ENCODE measurements around the gene PNPLA6.
"Not testable (repeated sequence)": the region's sequence is repeated elsewhere in the genome, so short reads cannot be mapped to it uniquely, and the experiment has no call there.

PNPLA6 gene

DNA sequence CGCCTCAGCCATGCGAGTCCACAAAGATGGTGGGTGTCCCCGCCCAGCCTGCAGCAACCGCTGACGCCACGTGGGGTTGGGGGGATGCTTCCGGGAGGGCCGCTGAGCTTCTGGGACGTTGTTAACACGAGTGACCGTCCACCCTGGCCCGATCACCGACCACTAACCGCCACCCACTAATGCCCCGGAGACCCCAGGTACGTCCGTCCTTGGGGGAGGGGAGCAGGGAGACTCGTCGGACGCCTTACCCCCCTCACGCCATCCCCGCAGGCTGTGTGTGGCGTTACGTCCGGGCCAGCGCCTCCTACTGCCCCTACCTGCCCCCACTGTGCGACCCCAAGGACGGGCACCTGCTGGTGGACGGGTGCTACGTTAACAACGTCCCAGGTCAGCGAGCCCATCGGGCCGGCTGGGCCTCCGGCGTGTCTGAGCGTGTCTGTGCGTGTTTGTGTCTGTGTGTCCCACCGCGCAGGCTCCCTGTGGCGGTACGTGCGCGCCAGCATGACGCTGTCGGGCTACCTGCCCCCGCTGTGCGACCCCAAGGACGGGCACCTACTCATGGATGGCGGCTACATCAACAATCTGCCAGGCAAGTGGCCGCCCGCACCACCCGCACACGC, 21.3 kb downstream of the PNPLA6 start:
- DNase-seq (ENCODE audit: low spot score) = no peak

GRCh38 chr19:7558667-7559066, 23.1 kb downstream of the PNPLA6 start:
- no peak for DNase-seq (ENCODE audit: low spot score)

DNA sequence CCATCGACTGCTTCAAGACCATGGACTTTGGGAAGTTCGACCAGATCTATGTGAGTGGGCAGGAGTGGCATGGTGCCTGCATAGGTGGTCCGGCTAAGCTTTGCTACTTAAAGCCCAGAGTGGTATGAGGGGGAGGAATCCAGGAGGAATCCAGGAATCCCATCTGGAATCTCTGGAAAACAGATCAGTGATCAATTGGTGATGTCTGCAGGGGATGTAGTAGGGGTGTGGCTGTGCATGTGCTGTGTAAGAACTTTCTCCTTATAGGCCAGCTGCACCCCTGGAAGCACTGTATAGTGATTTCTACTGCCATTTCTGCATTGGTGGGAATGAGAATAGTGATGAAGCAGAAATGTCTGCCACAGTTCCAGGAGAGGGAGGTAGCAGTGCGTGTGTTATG, 23.6 kb downstream of the PNPLA6 start:
- no peak for DNase-seq (ENCODE audit: low spot score)

GRCh38 chr19:7560255-7560654, 24.7 kb downstream of the PNPLA6 start:
- DNase-seq (ENCODE audit: low spot score) = no peak

- no peak for DNase-seq (ENCODE audit: low spot score)
Measured at GRCh38 chr19:7561325-7561724, 25.8 kb downstream of the PNPLA6 start.

DNA sequence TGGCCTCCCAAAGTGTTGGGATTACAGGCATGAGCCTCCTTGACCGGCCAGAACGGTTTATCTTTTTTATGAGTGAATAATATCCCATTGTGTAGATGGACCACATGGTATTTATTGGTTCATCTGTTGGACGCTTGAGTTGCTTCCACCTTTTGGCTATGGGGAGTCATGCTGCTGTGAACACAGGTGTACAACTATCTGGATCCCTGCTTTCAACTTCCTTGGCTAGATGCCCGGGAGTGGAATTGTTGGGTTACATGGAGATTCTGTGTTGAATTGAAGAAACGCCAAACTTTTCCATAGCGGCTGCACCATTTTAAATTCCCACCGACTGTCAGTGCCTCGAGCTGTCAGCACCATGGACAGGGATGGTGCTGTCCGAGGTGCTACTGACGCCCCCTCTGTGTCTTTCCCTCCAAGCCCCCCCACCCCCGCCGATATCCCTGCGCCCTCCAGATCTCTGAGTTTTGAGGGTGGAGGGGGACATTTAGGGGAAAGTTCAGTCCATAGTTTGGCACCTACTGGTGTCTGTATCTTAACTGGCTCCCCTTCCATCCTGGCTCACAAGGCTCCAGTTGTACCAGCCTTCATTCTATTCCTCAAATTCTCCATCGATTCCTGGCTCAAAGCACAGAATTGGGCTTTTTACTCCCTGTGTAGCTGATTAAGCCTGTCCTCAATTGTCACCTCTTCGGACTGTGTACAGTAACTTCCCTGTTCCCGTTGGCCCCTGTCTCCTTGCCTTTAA, 27.3 kb downstream of the PNPLA6 start:
- no peak for DNase-seq (ENCODE audit: low spot score)

DNA sequence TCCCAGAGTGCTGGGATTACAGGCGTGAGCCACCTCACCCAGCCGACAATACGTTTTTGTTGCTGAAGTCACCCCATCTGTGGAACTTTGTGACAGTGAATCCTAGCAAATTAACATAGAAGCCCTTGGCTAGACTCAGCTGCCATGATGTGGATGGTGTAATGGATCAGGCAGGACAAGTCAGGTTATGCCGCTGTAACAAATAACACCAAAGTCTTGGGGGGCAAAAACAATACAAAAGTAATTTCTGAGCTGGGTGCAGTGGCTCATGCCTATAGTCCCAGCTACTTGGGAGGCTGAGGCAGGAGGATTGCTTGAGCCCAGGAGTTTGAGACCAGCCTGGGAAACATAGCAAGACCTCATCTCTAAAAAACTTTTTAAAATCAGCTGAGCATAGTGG, 29.3 kb downstream of the PNPLA6 start:
- no peak for DNase-seq (ENCODE audit: low spot score)

- DNase-seq (ENCODE audit: low spot score) = no peak
Measured at GRCh38 chr19:7565332-7565731, 29.8 kb downstream of the PNPLA6 start.

GRCh38 chr19:7570761-7571160, 35.2 kb downstream of the PNPLA6 start:
- no peak for DNase-seq (ENCODE audit: low spot score)

DNA sequence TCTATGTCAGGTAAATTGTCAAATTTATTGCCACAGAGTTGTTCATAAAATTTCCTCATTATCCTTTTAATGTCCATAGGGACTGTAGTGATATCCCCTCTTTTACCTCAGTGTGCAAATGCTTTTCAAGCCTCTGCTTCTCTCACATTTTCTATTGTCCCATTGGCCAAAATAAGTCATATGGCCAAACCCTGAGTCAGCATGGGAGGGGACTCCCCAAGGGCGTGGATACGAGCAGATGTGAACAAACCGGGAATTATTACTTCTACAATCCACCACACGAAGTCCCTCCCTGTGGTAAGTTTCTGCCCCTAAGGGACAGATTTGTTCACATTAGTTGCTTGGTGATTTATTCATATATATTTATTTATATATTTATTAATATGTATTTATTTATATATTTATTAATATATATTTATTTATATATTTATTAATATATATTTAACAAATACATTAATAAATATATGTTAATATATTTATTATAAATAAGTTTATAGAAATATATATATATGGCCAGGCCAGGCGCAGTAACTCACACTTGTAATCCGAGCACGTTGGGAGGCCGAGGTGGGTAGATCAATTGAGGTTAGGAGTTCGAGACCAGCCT, 40.0 kb downstream of the PNPLA6 start:
- DNase-seq (ENCODE audit: low spot score) = no peak

GRCh38 chr19:7577422-7577821, 41.9 kb downstream of the PNPLA6 start:
- DNase-seq (ENCODE audit: low spot score) = not testable (repeated sequence)

DNA sequence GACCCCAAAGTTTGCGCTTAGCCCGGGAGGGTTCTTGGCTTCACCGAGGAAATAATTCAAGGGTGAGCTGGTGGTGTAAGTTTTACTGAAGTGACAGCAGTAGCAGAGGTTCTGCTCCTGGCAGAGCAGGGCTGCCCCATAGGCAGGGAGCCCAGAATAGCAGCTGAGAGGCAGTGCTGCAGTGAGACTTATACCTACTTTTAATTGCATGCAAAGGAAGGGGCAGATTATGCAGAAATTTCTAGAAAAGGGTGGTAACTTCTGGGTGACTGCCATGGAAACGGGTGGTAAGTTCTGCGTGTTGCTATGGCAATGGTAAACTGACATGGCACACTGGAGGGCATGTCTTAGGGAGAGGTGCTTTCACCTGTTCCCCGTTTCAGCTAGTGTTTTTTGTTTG, 42.6 kb downstream of the PNPLA6 start:
- no peak for DNase-seq (ENCODE audit: low spot score)

GRCh38 chr19:7579182-7579581, 43.7 kb downstream of the PNPLA6 start:
- DNase-seq (ENCODE audit: low spot score) = no peak

- no peak for DNase-seq (ENCODE audit: low spot score)
Measured at GRCh38 chr19:7582446-7582845, 46.9 kb downstream of the PNPLA6 start.

DNA sequence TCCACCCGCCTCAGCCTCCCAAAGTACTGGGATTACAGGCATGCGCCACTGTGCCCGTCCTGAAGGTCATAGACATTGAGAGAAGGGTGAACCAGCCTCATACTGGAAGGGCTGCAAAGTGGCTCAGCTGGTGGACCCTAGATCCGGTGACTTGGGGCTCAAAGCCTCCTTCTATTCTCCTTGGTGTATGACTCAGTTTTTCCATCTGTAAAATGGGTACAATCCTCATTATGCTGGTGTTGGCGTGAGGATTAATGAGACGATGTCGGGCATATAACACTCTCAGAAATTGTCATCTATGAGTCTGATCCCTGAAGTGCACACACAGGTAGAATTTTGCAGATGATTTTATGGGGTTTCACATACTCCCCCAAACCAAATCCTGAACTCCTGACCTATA, 54.3 kb downstream of the PNPLA6 start:
- DNase-seq (ENCODE audit: low spot score) = no peak

DNA sequence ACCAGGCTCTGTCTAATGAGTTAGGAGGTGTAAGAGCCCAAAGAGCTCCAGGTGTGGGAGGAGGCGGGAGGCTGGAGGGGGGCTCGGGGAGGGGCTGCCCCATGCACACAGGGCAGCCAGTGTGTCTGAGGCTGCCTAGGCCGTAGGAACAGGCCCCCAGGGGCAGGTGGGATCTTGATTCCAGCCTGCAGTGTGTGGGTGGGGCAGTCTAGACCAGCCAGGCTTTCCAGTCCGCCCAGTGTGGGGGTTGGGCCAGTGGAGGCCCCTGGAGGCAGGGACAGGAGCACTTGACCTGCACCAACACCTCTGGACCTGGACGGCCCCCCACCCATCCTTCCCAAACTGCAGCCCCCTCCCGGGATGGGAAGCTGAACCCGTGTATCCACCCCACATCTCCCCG, 54.7 kb downstream of the PNPLA6 start:
- DNase-seq (ENCODE audit: low spot score) = no peak

DNA sequence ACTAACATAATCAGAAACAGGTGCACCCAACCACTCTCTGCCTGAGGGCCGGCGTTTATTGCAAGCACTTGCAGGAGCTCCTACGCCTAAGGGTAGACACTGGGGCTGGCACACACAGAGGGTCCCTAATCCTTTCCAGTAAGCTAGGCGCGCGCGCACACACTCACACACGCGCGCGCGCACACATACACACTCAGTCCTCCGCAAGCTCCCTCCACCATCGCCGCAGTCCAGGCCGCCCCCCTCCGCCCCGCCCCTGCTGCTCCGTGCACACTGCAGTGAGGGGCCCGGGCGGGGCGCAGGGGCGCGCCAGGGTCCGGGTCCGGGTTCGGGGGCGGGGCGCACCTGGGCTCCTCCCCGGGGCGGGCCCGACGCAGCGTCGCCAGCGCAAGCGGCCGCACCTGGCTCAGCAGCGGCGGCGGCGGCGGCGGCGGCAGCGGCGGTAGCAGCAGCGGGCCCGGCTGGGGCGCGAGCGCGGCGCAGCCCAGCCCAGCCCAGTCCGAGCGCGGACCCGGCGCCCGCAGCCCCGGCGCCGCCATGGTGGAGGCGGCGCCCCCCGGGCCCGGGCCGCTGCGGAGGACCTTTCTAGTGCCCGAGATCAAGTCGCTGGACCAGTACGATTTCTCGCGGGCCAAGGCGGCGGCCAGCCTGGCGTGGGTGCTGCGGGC, 60.1 kb downstream of the PNPLA6 start, which contains the start of gene CAMSAP3:
Gene CAMSAP3 (plus strand): TSS at position 398 of the 668 bp plus-strand sequence. CDS start 140 bp downstream, at position 538.
- peak; percentile 48 for DNase-seq (ENCODE audit: low spot score)

- no peak for DNase-seq (ENCODE audit: low spot score)
Measured at GRCh38 chr19:7596211-7596937, 60.9 kb downstream of the PNPLA6 start.

GRCh38 chr19:7597689-7598088, 62.2 kb downstream of the PNPLA6 start:
- peak; percentile 7 for DNase-seq (ENCODE audit: low spot score)

- no peak for DNase-seq (ENCODE audit: low spot score)
Measured at GRCh38 chr19:7598180-7598579, 62.7 kb downstream of the PNPLA6 start.

- no peak for DNase-seq (ENCODE audit: low spot score)
Measured at GRCh38 chr19:7600721-7601120, 65.2 kb downstream of the PNPLA6 start.
